ENCODE measurements around the gene RHPN2.
"Not testable (repeated sequence)": the region's sequence is repeated elsewhere in the genome, so short reads cannot be mapped to it uniquely, and the experiment has no call there.

RHPN2 gene

DNA sequence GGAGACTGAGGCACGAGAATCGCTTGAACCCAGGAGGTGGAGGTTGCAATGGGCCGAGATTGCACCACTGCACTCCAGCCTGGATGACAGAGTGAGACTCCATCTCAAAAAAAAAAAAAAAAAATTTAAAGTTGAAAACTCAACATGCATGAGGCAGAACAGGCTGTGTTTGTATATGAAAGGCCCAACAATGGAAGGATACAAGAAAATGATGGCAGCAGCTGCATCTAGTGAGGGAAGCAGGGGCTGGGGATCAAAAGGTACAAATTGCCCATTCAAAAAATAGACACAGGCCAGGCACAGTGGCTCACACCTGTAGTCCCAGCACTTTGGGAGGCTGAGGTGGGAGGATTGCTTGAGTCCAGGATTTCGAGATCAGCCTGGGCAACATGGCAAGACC, 86.9 kb downstream of the RHPN2 start:
- DNase-seq (ENCODE audit: low read depth in 2 of 2, low spot score in 1 of 2), result not testable (repeated sequence)

DNA sequence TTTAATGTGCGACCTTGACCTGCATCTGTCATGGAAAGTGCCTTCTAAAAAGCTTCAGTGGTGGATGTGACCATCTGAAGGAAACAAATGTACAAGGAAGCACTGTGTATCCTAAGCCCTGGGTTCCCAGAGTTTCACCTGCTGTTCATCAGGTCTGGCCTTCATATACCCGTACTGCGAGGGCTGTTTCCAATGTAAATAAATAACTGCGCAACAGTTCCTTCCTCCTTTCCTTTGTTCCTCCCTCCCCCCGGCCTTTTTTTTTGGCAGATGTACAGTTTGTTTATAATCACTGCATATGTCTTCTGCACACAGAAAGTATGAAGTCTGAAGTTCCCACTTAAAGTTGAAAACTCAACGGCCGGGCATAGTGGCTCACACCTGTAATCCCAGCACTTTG, 87.4 kb downstream of the RHPN2 start:
- DNase-seq (ENCODE audit: low read depth in 2 of 2, low spot score in 1 of 2), result no peak

DNA sequence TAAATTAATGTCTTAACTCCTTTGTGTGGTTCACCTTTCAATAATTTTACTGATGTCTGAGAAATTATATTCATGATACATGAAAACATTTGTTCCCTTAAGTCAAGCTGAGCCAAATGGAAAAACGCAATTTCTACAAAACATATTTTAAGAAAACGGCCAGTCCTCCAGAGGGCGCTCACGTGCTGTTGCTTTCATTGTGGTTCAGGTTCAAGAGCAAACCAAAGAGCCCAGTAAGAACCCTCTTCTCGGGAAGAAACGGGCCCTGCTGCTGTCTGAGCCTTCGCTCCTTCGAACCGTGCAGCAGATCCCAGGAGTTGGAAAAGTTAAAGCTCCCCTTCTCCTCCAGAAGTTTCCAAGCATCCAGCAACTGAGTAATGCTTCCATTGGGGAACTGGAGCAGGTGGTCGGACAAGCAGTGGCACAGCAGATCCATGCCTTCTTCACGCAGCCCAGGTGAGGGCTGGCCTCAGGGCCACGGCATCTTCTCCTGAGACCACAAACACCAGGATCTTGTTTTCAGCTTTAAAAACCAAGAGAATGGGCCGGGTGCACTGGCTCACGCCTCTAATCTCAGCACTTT, 88.4 kb downstream of the RHPN2 start:
- peak; percentile 8 to 65 for DNase-seq (ENCODE audit: low read depth in 2 of 2, low spot score in 1 of 2)

DNA sequence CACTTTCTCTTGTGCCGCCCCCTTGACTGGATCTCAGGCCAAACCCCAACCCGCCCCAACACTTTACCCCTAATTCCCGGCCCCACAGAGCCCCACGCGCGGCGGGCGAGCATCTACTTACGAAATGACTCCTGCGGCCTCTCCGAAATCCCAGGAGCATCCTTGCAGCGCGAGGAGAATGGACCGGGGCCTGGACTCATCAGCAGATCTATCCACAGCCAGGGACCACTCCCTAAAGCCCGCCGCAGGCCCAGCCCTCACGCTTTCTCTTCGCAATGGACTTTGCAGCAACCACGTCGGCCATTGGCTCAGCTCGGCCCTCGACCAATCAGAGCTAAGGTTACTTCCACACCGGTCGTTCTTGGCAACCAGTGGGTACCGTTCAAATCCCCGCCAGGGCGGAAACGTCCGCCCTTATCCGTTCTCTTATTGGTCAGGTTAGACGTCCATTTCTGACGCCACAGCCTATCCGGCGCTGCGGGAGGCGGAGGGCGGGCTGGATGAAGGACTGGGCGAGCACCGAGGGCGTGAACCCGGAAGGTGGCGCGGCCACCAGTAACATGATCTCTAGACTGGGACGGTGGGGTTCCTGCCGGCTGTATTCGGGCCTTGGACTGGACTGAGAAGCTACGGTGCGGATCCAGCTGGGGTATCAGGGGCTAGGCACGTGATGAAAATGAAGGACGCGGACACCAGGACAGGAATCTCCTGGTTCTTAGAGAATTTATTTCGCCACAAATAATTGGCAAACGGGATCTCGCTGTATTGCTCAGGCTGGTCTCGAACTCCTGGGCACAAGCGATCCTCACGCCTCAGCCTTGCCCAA, 92.8 kb downstream of the RHPN2 start, which contains the start of the genes CEP89 and FAAP24:
CEP89 (minus strand) TSS at position 244 of the 826 bp plus-strand sequence; CDS start at position 160, 84 bp downstream.
FAAP24 (plus strand) TSS at position 528 of the 826 bp plus-strand sequence. CDS start 955 bp downstream, outside the sequence.
- DNase-seq (ENCODE audit: low read depth in 2 of 2, low spot score in 1 of 2), result peak; percentile 93 to 95

DNA sequence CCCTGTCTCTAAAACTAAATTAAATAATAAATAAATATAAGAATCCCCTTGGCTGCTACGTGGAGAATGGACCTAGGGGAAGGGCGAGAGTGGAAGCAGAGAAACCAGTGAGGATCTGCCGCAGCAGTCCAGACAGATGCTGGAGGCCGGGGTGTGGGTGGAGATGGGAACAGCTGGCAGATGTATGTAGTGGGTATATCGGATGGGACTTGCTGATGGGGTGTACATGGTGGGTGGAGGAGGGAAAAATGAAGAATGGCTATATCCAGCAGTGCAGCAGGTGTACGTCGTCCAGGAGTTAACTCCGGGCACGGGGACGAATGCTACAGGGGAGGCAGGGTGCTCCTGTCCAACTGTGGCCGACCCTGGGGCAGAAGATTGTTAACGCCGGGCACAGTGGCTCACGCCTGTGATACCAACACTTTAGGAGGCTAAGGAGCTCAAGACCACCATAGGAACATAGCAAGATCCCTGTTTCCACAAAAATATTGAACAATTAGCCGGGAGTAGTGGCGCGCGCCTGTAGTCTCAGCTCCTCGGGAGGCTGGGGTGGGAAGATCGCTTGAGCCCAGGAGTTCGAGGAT, 93.6 kb downstream of the RHPN2 start:
- DNase-seq (ENCODE audit: low read depth in 2 of 2, low spot score in 1 of 2), result no peak

DNA sequence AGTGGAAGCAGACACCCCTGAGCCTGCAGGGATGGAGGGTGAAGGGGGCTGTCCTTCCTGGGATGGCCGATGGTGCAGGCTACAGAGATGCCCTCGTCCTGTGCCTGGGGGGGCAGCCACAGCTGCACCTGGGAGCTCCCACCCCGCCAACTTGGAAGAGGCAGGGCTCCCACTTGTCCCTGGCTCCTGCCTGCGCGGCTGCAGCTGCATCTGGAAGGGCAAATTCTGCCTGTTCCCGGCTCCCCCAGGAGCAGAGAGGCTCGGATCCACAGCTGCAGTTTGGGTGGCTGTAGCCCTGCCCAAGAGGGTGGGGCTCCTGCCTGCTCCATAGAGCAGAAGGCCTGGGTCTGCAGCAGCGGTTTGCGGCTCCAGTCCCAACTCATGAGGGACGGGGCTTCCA, 95.1 kb downstream of the RHPN2 start:
- no peak for DNase-seq (ENCODE audit: low read depth in 2 of 2, low spot score in 1 of 2)

DNA sequence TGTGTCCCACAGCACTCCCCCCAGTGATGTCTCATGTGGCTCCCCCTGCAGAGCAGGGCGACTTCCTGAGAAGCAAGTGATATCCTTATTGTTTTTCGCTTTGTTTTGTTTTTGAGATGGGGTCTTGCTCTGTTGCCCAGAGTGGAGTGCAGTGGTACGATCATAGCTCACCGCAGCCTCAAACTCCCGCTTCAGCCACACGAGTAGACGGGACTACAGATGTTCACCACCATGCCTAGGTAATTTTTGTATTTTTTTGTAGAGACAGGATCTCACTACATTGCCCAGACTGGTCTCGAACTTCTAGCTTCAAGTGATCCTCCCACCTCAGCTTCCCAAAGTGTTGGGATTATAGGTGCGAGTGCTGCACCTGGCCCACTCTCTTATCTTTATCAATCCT, 97.9 kb downstream of the RHPN2 start:
- DNase-seq (ENCODE audit: low read depth in 2 of 2, low spot score in 1 of 2), result no peak

DNA sequence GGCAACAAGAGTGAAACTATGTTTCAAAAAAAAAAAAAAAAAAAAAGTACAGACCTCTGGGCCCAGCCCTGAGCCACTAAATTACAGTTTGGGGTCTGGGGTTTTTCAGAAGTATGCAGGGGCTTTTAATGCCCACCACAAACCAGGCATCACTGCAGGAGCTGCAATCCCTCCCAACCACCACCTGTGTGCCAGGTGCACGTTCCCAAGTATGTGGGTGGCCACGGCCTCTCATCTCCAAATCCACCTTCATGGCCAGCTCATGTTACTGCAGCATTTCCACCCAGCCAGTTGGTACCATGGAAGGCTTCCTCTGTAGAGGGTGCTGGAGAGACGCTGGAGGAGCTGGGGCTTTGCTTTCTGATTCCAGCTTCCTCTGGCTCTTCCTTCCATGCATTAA, 119.4 kb downstream of the RHPN2 start:
- no peak for DNase-seq (ENCODE audit: low read depth in 2 of 2, low spot score in 1 of 2)

DNA sequence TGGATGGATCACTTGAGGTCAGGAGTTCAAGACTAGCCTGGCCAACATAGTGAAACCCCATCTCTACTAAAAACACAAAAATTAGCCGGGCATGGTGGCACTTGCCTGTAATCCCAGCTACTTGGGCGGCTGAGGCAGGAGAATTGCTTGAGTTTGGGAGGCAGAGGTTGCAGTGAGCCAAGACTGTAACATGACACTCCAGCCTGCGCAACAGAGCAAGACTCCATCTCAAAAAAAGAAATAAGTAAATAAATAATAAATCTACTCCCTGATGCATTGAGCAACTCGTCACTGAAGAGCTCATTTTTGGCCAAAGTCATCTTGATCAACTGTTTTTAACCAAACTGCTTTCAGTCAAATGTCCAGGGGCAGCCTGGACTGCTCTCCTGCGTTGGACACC, 123.4 kb downstream of the RHPN2 start:
- not testable (repeated sequence) for DNase-seq (ENCODE audit: low read depth in 2 of 2, low spot score in 1 of 2)

DNA sequence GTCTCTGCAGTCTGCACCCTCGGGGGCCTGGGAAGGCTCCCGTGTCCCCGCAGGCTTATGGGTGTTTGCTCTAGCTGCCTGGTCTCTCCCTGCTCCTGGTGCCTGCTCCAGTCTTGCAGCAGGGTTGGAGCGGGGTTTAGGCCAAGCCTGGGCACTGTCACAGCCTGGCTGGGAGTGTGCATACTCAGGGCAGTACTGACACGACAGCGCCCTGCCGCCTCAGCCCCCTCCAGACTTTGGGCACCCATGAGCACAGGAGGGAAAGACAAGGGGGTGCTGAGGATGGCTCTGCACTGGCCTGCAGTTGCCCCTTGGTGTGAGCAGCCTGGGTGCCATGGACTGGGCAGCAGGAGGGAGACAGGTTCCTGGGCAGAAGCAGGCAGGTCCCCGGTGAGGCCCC, 128.6 kb downstream of the RHPN2 start:
- no peak for DNase-seq (ENCODE audit: low read depth in 2 of 2, low spot score in 1 of 2)

DNA sequence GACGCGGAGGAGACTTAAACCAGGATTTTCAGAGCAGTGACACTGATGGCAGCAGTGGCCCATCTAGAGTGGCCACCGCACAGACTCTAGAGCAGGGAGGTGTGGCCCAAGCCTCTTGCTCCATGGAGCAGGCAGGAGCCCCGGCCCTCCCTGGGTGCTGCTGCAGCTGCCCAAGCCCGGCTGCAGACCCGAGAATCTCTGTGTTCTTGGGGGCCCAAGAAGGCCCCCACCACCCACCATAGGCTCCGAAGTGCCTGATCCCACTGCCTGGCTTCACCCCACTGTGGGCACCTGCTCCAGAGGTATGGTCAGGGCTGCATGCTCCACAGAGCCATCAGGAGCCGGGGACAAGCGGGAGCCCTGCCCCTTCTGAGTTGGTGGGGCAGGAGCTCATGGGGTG, 129.1 kb downstream of the RHPN2 start:
- no peak for DNase-seq (ENCODE audit: low read depth in 2 of 2, low spot score in 1 of 2)

DNA sequence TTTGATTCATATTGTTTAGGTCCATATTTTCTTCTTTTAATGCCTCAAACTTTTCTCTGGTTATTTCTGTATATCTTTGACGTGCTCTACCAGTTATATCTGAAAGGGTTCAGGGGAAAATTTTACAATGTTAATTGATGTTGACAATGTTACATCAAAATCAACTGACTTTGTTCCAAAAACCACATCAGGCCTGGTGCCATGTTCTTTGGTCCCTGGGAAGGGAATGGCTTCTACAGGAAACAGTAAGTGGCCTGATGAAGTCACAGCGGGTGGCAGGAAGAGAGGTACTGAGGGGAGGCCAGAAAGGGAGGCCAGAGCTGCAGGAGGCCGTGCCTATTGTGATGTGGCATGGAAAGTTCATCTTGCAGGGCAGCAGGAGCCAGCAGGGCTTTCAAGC, 131.1 kb downstream of the RHPN2 start:
- no peak for DNase-seq (ENCODE audit: low read depth in 2 of 2, low spot score in 1 of 2)

DNA sequence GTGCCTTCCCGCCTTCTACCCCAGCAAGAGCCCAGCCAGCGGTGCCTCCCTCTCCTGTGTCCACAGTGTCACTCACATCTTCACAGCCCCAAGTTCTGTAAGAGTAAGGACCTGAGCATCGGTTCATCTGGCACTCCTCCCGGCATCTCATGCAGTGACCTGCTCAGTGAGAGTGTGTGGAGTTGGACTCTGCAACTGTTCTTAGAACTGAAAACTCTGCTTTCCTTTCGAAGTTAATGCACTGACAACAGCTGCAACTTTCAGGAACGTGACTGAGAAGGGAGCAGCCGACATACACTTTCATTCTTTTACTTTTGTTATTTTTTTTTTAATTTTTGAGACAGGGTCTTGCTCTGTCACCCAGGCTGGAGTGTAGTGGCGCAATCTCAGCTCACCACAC, 134.1 kb downstream of the RHPN2 start:
- no peak for DNase-seq (ENCODE audit: low read depth in 2 of 2, low spot score in 1 of 2)

DNA sequence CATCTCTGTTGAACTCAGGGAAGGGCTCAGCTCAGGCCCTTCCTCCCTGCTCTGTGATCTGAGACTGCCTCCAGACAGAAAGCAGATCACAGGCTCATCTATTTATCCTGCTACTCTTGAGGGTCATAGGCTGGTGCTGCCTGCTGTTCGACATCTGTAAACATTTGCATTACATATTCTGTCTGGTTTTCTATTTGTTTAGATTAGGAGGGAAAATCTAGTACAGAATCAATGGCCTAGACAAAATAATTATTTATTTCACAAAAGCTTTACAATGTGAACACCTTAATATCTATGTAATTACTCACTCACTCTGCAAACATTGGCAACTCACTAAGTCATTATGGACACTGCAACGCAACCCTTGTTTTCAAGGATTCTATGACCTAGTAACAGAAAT, 135.9 kb downstream of the RHPN2 start:
- DNase-seq (ENCODE audit: low read depth in 2 of 2, low spot score in 1 of 2), result no peak

Measured in stimulated activated CD8-positive, alpha-beta memory T cell treated with anti-CD3 and anti-CD28 coated beads, Interleukin-4, amount 100 ng/mL, for 4 hours (primary cell).